WTC11 (cell line): Measurements from ENCODE around the gene CDH22.

ENCODE experiments used
- ELF4 ChIP-seq: sonication (generic); formaldehyde crosslinking; IDR thresholded peaks from 2 replicates; pipeline ENCODE4 v1.8.1; 2022; ENCODE audit warnings: low read depth, mild to moderate bottlenecking, moderate library complexity, missing genetic modification reagents
- MXD4 ChIP-seq: fragments of 250-450 bp; sonication (Bioruptor Pico); IDR thresholded peaks from 2 replicates; pipeline ENCODE4 v1.8.0; 2021; ENCODE audit warnings: mild to moderate bottlenecking, moderate library complexity, borderline replicate concordance
- NR1H2 ChIP-seq: sonication (generic); formaldehyde crosslinking; IDR thresholded peaks from 2 replicates; pipeline ENCODE4 v1.9.0; 2021; ENCODE audit warnings: mild to moderate bottlenecking, moderate library complexity, missing genetic modification reagents
- SP1 ChIP-seq: sonication (generic); formaldehyde crosslinking; conservative IDR thresholded peaks from 2 replicates; pipeline ENCODE4 v1.8.1; 2022; ENCODE audit warnings: missing genetic modification reagents
- USF2 ChIP-seq: sonication (generic); formaldehyde crosslinking; IDR thresholded peaks from 2 replicates; pipeline ENCODE4 v1.8.1; 2023; ENCODE audit warnings: mild to moderate bottlenecking, missing genetic modification reagents, moderate library complexity
- ZBTB21 ChIP-seq: sonication (generic); formaldehyde crosslinking; IDR thresholded peaks from 2 replicates; pipeline ENCODE4 v1.8.1; 2023; ENCODE audit warnings: mild to moderate bottlenecking, missing genetic modification reagents, borderline replicate concordance
- TF ChIP-seq, protein P1 (sequence below): fragments of 200-600 bp; IDR thresholded peaks from 2 replicates; pipeline ENCODE4 v1.8.0; 2022; ENCODE audit warnings: antibody characterized with exemption
- TF ChIP-seq, protein P2 (sequence below): fragments of 250-450 bp; sonication (Bioruptor Pico); IDR thresholded peaks from 2 replicates; pipeline ENCODE4 v1.9.0; 2021; ENCODE audit warnings: mild to moderate bottlenecking, borderline replicate concordance
- TF ChIP-seq, protein P3 (sequence below): sonication (generic); formaldehyde crosslinking; conservative IDR thresholded peaks from 2 replicates; pipeline ENCODE4 v1.8.1; 2023; ENCODE audit warnings: mild to moderate bottlenecking, low read depth, missing genetic modification reagents, moderate library complexity
- TF ChIP-seq, protein P4 (sequence below): sonication (generic); formaldehyde crosslinking; IDR thresholded peaks from 2 replicates; pipeline ENCODE4 v1.8.0; 2022; ENCODE audit warnings: mild to moderate bottlenecking, missing genetic modification reagents

- TF ChIP-seq, protein P1, sequence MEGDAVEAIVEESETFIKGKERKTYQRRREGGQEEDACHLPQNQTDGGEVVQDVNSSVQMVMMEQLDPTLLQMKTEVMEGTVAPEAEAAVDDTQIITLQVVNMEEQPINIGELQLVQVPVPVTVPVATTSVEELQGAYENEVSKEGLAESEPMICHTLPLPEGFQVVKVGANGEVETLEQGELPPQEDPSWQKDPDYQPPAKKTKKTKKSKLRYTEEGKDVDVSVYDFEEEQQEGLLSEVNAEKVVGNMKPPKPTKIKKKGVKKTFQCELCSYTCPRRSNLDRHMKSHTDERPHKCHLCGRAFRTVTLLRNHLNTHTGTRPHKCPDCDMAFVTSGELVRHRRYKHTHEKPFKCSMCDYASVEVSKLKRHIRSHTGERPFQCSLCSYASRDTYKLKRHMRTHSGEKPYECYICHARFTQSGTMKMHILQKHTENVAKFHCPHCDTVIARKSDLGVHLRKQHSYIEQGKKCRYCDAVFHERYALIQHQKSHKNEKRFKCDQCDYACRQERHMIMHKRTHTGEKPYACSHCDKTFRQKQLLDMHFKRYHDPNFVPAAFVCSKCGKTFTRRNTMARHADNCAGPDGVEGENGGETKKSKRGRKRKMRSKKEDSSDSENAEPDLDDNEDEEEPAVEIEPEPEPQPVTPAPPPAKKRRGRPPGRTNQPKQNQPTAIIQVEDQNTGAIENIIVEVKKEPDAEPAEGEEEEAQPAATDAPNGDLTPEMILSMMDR = no peak
- TF ChIP-seq, protein P2, sequence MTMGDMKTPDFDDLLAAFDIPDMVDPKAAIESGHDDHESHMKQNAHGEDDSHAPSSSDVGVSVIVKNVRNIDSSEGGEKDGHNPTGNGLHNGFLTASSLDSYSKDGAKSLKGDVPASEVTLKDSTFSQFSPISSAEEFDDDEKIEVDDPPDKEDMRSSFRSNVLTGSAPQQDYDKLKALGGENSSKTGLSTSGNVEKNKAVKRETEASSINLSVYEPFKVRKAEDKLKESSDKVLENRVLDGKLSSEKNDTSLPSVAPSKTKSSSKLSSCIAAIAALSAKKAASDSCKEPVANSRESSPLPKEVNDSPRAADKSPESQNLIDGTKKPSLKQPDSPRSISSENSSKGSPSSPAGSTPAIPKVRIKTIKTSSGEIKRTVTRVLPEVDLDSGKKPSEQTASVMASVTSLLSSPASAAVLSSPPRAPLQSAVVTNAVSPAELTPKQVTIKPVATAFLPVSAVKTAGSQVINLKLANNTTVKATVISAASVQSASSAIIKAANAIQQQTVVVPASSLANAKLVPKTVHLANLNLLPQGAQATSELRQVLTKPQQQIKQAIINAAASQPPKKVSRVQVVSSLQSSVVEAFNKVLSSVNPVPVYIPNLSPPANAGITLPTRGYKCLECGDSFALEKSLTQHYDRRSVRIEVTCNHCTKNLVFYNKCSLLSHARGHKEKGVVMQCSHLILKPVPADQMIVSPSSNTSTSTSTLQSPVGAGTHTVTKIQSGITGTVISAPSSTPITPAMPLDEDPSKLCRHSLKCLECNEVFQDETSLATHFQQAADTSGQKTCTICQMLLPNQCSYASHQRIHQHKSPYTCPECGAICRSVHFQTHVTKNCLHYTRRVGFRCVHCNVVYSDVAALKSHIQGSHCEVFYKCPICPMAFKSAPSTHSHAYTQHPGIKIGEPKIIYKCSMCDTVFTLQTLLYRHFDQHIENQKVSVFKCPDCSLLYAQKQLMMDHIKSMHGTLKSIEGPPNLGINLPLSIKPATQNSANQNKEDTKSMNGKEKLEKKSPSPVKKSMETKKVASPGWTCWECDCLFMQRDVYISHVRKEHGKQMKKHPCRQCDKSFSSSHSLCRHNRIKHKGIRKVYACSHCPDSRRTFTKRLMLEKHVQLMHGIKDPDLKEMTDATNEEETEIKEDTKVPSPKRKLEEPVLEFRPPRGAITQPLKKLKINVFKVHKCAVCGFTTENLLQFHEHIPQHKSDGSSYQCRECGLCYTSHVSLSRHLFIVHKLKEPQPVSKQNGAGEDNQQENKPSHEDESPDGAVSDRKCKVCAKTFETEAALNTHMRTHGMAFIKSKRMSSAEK (CRISPR knock-in tag) = no peak
- TF ChIP-seq ELF4 (CRISPR knock-in tag) (no peak), MXD4 (CRISPR knock-in tag) (no peak), SP1 (CRISPR knock-in tag) (no peak), ZBTB21 (no peak), NR1H2 (CRISPR knock-in tag) (no peak), USF2 (CRISPR knock-in tag) (no peak)
- TF ChIP-seq, protein P3, sequence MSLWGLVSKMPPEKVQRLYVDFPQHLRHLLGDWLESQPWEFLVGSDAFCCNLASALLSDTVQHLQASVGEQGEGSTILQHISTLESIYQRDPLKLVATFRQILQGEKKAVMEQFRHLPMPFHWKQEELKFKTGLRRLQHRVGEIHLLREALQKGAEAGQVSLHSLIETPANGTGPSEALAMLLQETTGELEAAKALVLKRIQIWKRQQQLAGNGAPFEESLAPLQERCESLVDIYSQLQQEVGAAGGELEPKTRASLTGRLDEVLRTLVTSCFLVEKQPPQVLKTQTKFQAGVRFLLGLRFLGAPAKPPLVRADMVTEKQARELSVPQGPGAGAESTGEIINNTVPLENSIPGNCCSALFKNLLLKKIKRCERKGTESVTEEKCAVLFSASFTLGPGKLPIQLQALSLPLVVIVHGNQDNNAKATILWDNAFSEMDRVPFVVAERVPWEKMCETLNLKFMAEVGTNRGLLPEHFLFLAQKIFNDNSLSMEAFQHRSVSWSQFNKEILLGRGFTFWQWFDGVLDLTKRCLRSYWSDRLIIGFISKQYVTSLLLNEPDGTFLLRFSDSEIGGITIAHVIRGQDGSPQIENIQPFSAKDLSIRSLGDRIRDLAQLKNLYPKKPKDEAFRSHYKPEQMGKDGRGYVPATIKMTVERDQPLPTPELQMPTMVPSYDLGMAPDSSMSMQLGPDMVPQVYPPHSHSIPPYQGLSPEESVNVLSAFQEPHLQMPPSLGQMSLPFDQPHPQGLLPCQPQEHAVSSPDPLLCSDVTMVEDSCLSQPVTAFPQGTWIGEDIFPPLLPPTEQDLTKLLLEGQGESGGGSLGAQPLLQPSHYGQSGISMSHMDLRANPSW = no peak
- TF ChIP-seq, protein P4, sequence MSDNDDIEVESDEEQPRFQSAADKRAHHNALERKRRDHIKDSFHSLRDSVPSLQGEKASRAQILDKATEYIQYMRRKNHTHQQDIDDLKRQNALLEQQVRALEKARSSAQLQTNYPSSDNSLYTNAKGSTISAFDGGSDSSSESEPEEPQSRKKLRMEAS = no peak
Measured at GRCh38 chr20:46154796-46155195, 153.5 kb downstream of the CDH22 start.
